GM06990 (cell line): ENCODE measurements around the gene PLXNB2.
"Not testable (repeated sequence)": the region's sequence is repeated elsewhere in the genome, so short reads cannot be mapped to it uniquely, and the experiment has no call there.

Source experiments
- DNase-seq: peaks from one replicate; pipeline ENCODE4 v3.0.0-alpha.2; 2011; ENCODE audit not compliant: insufficient read length; ENCODE audit errors: extremely low read depth
- H3K27me3 ChIP-seq: replicated peaks from 2 replicates; pipeline ENCODE4 v1.6.0; 2011; ENCODE audit warnings: low read length; ENCODE audit not compliant: control insufficient read depth, insufficient read depth
- H3K36me3 ChIP-seq: 2 replicates; pipeline ENCODE4 v1.5.1; 2011; ENCODE audit warnings: low read length; ENCODE audit not compliant: control insufficient read depth, insufficient read depth
- H3K4me3 ChIP-seq: replicated peaks from 2 replicates; pipeline ENCODE4 v1.5.1; 2011; ENCODE audit warnings: low read depth, mild to moderate bottlenecking, control low read depth, low read length
- TF ChIP-seq, protein P1 (sequence below): IDR thresholded peaks from 2 replicates; pipeline ENCODE4 v1.5.1; 2011; ENCODE audit warnings: low read length, control low read depth, mild to moderate bottlenecking, inconsistent platforms; ENCODE audit not compliant: insufficient read depth, poor library complexity, severe bottlenecking

PLXNB2 gene

DNA sequence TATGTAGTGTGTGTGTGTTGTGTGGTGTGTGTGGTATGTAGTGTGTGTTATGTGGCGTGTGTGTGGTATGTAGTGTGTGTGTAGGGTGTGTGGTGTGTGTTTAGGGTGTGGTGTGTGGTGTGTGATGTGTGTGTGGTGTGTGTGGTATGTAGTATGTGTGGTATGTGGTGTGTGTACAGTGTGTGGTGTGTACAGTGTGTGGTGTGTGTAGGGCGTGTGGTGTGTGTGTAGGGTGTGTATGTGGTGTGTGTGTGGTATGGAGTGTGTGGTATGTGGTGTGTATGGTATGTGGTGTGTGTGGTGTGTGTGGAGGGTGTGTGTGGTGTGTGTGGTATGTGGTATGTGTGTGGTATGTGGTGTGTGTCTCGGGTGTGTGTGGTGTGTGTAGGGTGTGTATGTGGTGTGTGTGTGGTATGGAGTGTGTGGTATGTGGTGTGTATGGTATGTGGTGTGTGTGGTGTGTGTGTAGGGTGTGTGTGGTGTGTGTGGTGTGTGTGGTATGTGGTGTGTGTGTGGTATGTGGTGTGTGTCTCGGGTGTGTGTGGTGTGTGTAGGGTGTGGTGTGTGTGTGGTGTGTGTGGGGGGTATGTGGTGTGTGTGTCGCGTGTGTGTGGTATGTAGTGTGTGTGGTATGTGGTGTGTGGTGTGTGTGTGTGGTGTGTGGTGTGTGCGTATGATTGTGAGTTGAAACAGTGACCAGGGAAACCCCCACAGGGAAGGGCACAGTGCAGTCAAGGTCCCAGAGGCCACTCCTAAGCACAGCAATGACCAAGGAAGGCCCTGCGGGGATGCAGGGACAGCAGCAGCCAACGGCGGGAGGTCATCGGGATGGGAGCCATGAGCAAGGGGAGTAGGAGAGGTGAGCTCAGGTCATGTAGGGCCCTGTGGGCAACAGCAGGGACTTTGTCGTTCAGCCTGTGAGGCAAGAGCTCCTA is 32.8 kb upstream of the PLXNB2 start:
- TF ChIP-seq, protein P1, sequence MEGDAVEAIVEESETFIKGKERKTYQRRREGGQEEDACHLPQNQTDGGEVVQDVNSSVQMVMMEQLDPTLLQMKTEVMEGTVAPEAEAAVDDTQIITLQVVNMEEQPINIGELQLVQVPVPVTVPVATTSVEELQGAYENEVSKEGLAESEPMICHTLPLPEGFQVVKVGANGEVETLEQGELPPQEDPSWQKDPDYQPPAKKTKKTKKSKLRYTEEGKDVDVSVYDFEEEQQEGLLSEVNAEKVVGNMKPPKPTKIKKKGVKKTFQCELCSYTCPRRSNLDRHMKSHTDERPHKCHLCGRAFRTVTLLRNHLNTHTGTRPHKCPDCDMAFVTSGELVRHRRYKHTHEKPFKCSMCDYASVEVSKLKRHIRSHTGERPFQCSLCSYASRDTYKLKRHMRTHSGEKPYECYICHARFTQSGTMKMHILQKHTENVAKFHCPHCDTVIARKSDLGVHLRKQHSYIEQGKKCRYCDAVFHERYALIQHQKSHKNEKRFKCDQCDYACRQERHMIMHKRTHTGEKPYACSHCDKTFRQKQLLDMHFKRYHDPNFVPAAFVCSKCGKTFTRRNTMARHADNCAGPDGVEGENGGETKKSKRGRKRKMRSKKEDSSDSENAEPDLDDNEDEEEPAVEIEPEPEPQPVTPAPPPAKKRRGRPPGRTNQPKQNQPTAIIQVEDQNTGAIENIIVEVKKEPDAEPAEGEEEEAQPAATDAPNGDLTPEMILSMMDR: no peak
- H3K36me3 ChIP-seq: no peaks in the 10 kb centered on the region
- peak; percentile 51 for DNase-seq
- no peak overlapping the region for H3K4me3 ChIP-seq
- no peaks in the 10 kb centered on the region for H3K27me3 ChIP-seq

DNA sequence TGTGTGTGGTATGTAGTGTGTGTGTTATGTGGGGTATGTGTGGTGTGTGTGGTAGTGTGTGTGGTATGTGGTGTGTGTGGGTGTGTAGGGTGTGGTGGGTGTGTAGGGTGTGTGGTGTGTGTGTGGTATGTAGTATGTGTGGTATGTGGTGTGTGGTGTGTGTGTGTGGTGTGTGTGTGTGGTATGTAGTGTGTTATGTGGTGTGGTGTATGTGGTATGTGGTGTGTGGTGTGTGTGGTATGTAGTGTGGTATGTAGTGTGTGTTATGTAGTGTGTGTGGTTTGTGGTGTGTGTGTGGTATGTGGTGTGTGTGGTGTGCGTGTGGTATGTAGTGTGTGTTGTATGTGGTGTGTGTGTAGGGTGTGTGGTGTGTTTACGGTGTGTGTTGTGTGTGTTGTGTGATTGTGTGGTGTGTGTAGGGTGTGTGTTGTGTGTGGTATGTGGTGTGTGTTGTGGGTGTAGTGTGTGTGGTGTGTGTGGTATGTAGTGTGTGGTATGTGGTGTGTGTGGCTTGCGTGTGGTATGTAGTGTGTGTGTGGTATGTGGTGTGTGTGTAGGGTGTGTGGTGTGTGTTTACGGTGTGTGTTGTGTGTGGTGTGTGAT is 31.5 kb upstream of the PLXNB2 start:
- no peaks in the 10 kb centered on the region for H3K27me3 ChIP-seq
- no peak overlapping the region for H3K4me3 ChIP-seq
- H3K36me3 ChIP-seq: no peaks in the 10 kb centered on the region
- TF ChIP-seq, protein P1: no peak
- DNase-seq: no peak

DNA sequence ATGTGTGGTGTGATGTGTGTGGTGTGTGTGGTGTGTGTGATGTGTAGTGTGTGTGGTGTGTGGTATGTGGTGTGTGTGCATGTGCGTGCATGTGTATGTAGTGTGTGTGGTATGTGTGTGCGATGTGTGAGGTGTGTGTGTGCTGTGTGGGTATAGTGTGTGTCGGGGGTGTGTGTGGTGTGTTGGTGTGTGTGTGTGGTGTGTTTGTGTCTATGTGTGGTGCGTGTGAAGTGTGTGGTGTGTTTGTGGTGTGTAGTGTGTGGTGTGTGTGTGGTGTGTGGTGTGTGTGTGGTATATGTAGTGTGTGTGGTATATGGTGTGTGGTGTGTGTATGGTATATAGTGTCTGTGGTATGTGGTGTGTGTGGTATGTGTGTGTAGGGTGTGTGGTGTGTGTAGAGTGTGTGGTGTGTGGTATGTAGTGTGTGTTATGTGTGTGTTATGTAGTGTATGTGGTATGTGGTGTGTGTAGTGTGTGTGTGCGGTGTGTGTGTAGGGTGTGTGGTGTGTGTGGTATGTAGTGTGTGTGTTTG is 30.7 kb upstream of the PLXNB2 start:
- no peak overlapping the region for H3K4me3 ChIP-seq
- DNase-seq: no peak
- H3K27me3 ChIP-seq: no peaks in the 10 kb centered on the region
- TF ChIP-seq, protein P1: no peak
- H3K36me3 ChIP-seq: no peaks in the 10 kb centered on the region

DNA sequence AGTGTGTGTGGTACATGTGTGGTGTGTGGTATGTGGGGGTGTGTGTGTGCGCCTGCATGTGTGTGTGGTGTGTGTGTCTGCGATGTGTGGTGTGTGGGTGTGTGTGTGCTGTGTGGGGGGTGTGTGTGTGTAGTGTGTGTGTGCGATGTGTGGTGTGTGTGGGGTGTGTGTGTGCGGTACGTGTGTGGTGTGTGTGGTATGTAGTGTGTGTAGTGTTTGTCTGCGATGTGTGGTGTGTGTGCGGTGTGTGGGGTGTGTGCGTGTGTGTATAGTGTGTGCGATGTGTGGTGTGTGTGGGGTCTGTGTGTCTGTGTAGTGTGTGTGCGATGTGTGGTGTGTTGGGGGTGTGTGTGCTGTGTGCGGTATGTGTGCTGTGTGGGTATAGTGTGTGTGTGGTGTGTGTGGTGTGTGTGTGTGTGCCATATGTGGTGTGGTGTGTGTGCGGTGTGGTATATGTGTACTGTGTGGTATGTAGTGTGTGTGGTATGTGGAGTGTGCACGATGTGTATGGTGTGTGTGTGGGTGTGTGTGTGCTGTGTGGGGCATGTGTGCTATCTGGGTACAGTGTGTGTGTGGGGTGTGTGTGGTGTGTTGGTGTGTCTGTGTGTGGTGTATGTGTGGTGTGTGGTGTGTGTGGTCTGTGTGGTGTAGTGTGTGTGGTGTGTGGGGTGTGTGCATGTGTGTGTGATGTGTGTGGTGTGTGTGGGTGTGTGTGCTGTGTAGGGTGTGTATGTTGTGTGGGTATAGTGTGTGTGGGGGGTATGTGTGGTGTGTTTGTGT is 30.0 kb upstream of the PLXNB2 start:
- Histone ChIP-seq H3K36me3 (no peaks in the 10 kb centered on the region), H3K4me3 (no peak overlapping the region), H3K27me3 (no peaks in the 10 kb centered on the region)
- DNase-seq: no peak
- TF ChIP-seq, protein P1: no peak

DNA sequence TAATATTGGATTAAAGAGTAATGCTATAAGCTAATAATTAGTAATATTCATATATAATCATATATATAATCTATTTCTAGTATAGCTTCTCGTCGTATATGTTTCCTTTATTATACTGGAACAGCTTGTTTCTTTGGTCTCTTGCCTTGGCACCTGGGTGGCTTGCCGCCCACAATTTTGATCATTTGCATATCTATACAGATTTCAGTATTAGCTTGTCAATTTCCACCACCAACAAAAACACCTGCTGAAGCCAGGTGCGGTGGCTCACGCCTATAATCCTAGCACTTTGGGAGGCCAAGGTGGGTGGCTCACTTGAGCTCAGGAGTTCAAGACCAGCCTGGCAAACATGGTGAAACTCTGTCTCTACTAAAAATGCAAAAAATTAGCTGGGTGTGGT is 27.0 kb upstream of the PLXNB2 start:
- not testable (repeated sequence) for H3K27me3 ChIP-seq, H3K4me3 ChIP-seq, H3K36me3 ChIP-seq, DNase-seq
